GM23338 (cell line): Measurements from ENCODE around the gene NBAS. TPM values are rescaled to one million over a fixed set of nuclear protein-coding genes. Genes with fewer than 3 reads are reported as not detected.
"Not testable (repeated sequence)": the region's sequence is repeated elsewhere in the genome, so short reads cannot be mapped to it uniquely, and the experiment has no call there.

Source experiments
- ATAC-seq: fragments of 200-7000 bp; cut with Tn5 transposase; 3 replicates; pipeline ENCODE4 v1.9.1; 2020
- DNase-seq: peaks from one replicate; pipeline ENCODE4 v3.0.0-alpha.2; 2015; ENCODE audit warnings: low spot score
- H2AFZ ChIP-seq: fragments of 200-600 bp; sonication (generic); 2 replicates; pipeline ENCODE4 v1.8.0; 2016; ENCODE audit warnings: antibody characterized with exemption, mild to moderate bottlenecking, moderate library complexity
- H3F3A ChIP-seq: fragments of 200-600 bp; sonication (generic); replicated peaks from 2 replicates; pipeline ENCODE4 v1.8.0; 2017; ENCODE audit warnings: antibody characterized with exemption, mixed run types, low read depth
- H3K27ac ChIP-seq: fragments of 200-600 bp; sonication (generic); 2 replicates; pipeline ENCODE4 v1.6.1; 2016; ENCODE audit warnings: low read depth
- H3K27me3 ChIP-seq: fragments of 200-600 bp; sonication (generic); 2 replicates; pipeline ENCODE4 v1.8.0; 2016; ENCODE audit warnings: mild to moderate bottlenecking, mixed run types, moderate library complexity; ENCODE audit not compliant: insufficient read depth
- H3K36me3 ChIP-seq: fragments of 200-600 bp; sonication (generic); 2 replicates; pipeline ENCODE4 v1.8.0; 2016; ENCODE audit warnings: mild to moderate bottlenecking; ENCODE audit not compliant: insufficient read depth
- H3K4me1 ChIP-seq: fragments of 200-600 bp; sonication (generic); 2 replicates; pipeline ENCODE4 v1.8.0; 2016; ENCODE audit warnings: mild to moderate bottlenecking, moderate library complexity; ENCODE audit not compliant: insufficient read depth
- H3K4me2 ChIP-seq: fragments of 200-600 bp; sonication (generic); 2 replicates; pipeline ENCODE4 v1.7.1; 2017; ENCODE audit warnings: mixed run types
- H3K4me3 ChIP-seq: fragments of 200-600 bp; sonication (generic); 2 replicates; pipeline ENCODE4 v1.6.1; 2016; ENCODE audit warnings: mixed run types
- H3K79me2 ChIP-seq: fragments of 200-600 bp; sonication (generic); replicated peaks from 2 replicates; pipeline ENCODE4 v1.8.0; 2017; ENCODE audit warnings: mild to moderate bottlenecking; ENCODE audit not compliant: insufficient read depth
- H3K9me2 ChIP-seq: fragments of 200-600 bp; sonication (generic); 2 replicates; pipeline ENCODE4 v1.8.0; 2017; ENCODE audit not compliant: insufficient read depth
- H4K20me1 ChIP-seq: fragments of 200-600 bp; sonication (generic); replicated peaks from 2 replicates; pipeline ENCODE4 v1.8.0; 2017; ENCODE audit warnings: mild to moderate bottlenecking; ENCODE audit not compliant: insufficient read depth
- H3K27ac Mint-ChIP-seq: 2 replicates; pipeline ENCODE4 v1.8.0; 2020; ENCODE audit warnings: inconsistent platforms, mild to moderate bottlenecking, moderate library complexity, mixed read lengths
- H3K27me3 Mint-ChIP-seq: 3 replicates; pipeline ENCODE4 v1.8.0; 2022; ENCODE audit warnings: low read depth, mild to moderate bottlenecking, moderate library complexity, mixed read lengths, inconsistent platforms; ENCODE audit not compliant: insufficient read depth, poor library complexity
- H3K36me3 Mint-ChIP-seq: 3 replicates; pipeline ENCODE4 v1.8.0; 2021; ENCODE audit warnings: low read depth, mild to moderate bottlenecking, inconsistent platforms, moderate library complexity, mixed read lengths
- H3K4me1 Mint-ChIP-seq: 3 replicates; pipeline ENCODE4 v1.8.0; 2020; ENCODE audit warnings: mild to moderate bottlenecking, inconsistent platforms, mixed read lengths
- H3K4me3 Mint-ChIP-seq: 3 replicates; pipeline ENCODE4 v1.8.0; 2021; ENCODE audit warnings: moderate library complexity, mild to moderate bottlenecking, inconsistent platforms, mixed read lengths
- H3K9me3 Mint-ChIP-seq: 3 replicates; pipeline ENCODE4 v1.8.0; 2020; ENCODE audit warnings: moderate library complexity, mild to moderate bottlenecking, inconsistent platforms, mixed read lengths
- JUNB ChIP-seq: IDR thresholded peaks from one replicate; pipeline ENCODE4 v1.6.1; 2016; ENCODE audit warnings: antibody characterized with exemption; ENCODE audit not compliant: unreplicated experiment
- polyA plus RNA-seq: library from polyadenylated mRNA; unstranded; fragments of >200 nt; fragmentation: Nextera tagmentation; extraction: Ambion mirVana; gene quantifications from 2 replicates; pipeline ENCODE4 v1.2.1, GENCODE V29; 2016
- total RNA-seq: library from RNA; depleted of rRNA; stranded (reverse); fragments of >200 nt; shearing (Covaris generic); gene quantifications from 2 replicates; pipeline ENCODE4 v1.2.3, GENCODE V29; 2014
- TF ChIP-seq, protein P1 (sequence below): fragments of 250-450 bp; sonication (Bioruptor Pico); IDR thresholded peaks from 2 replicates; pipeline ENCODE4 v1.5.0; 2020; ENCODE audit warnings: mild to moderate bottlenecking, moderate library complexity
- TF ChIP-seq, protein P2 (sequence below): IDR thresholded peaks from one replicate; pipeline ENCODE4 v1.6.1; 2018; ENCODE audit warnings: antibody characterized with exemption; ENCODE audit not compliant: unreplicated experiment

NBAS gene
- total and polyA plus RNA-seq, 2 experiments from 2014 or later: 24.8 to 38.9 TPM

DNA sequence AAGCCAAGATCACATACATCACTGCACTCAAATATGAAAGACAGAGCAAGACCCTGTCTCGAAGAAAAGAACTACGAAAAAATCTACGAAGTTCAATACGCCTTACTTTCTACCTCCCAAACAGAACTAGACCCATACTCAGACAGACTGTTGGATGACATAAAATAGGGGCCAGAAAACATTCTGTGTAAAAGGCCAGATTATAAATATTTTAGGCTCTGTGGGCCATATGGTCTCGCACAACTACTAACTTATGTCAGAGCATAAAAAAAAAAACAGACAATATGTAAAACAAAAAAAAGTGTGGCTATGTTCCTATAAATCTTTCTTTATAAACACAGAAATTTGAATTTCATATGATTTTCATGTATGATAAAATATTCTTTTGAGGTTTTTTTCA lies 40.8 kb downstream of the NBAS start (continued):
- TF ChIP-seq, protein P1, sequence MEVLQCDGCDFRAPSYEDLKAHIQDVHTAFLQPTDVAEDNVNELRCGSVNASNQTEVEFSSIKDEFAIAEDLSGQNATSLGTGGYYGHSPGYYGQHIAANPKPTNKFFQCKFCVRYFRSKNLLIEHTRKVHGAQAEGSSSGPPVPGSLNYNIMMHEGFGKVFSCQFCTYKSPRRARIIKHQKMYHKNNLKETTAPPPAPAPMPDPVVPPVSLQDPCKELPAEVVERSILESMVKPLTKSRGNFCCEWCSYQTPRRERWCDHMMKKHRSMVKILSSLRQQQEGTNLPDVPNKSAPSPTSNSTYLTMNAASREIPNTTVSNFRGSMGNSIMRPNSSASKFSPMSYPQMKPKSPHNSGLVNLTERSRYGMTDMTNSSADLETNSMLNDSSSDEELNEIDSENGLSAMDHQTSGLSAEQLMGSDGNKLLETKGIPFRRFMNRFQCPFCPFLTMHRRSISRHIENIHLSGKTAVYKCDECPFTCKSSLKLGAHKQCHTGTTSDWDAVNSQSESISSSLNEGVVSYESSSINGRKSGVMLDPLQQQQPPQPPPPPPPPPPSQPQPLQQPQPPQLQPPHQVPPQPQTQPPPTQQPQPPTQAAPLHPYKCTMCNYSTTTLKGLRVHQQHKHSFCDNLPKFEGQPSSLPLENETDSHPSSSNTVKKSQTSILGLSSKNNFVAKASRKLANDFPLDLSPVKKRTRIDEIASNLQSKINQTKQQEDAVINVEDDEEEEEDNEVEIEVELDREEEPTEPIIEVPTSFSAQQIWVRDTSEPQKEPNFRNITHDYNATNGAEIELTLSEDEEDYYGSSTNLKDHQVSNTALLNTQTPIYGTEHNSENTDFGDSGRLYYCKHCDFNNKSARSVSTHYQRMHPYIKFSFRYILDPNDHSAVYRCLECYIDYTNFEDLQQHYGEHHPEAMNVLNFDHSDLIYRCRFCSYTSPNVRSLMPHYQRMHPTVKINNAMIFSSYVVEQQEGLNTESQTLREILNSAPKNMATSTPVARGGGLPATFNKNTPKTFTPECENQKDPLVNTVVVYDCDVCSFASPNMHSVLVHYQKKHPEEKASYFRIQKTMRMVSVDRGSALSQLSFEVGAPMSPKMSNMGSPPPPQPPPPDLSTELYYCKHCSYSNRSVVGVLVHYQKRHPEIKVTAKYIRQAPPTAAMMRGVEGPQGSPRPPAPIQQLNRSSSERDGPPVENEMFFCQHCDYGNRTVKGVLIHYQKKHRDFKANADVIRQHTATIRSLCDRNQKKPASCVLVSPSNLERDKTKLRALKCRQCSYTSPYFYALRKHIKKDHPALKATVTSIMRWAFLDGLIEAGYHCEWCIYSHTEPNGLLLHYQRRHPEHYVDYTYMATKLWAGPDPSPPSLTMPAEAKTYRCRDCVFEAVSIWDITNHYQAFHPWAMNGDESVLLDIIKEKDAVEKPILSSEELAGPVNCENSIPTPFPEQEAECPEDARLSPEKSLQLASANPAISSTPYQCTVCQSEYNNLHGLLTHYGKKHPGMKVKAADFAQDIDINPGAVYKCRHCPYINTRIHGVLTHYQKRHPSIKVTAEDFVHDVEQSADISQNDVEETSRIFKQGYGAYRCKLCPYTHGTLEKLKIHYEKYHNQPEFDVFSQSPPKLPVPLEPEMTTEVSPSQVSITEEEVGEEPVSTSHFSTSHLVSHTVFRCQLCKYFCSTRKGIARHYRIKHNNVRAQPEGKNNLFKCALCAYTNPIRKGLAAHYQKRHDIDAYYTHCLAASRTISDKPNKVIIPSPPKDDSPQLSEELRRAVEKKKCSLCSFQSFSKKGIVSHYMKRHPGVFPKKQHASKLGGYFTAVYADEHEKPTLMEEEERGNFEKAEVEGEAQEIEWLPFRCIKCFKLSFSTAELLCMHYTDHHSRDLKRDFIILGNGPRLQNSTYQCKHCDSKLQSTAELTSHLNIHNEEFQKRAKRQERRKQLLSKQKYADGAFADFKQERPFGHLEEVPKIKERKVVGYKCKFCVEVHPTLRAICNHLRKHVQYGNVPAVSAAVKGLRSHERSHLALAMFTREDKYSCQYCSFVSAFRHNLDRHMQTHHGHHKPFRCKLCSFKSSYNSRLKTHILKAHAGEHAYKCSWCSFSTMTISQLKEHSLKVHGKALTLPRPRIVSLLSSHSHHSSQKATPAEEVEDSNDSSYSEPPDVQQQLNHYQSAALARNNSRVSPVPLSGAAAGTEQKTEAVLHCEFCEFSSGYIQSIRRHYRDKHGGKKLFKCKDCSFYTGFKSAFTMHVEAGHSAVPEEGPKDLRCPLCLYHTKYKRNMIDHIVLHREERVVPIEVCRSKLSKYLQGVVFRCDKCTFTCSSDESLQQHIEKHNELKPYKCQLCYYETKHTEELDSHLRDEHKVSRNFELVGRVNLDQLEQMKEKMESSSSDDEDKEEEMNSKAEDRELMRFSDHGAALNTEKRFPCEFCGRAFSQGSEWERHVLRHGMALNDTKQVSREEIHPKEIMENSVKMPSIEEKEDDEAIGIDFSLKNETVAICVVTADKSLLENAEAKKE (CRISPR knock-in tag): no peak
- TF ChIP-seq, protein P2, sequence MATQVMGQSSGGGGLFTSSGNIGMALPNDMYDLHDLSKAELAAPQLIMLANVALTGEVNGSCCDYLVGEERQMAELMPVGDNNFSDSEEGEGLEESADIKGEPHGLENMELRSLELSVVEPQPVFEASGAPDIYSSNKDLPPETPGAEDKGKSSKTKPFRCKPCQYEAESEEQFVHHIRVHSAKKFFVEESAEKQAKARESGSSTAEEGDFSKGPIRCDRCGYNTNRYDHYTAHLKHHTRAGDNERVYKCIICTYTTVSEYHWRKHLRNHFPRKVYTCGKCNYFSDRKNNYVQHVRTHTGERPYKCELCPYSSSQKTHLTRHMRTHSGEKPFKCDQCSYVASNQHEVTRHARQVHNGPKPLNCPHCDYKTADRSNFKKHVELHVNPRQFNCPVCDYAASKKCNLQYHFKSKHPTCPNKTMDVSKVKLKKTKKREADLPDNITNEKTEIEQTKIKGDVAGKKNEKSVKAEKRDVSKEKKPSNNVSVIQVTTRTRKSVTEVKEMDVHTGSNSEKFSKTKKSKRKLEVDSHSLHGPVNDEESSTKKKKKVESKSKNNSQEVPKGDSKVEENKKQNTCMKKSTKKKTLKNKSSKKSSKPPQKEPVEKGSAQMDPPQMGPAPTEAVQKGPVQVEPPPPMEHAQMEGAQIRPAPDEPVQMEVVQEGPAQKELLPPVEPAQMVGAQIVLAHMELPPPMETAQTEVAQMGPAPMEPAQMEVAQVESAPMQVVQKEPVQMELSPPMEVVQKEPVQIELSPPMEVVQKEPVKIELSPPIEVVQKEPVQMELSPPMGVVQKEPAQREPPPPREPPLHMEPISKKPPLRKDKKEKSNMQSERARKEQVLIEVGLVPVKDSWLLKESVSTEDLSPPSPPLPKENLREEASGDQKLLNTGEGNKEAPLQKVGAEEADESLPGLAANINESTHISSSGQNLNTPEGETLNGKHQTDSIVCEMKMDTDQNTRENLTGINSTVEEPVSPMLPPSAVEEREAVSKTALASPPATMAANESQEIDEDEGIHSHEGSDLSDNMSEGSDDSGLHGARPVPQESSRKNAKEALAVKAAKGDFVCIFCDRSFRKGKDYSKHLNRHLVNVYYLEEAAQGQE: no peak
- TF ChIP-seq JUNB: no peak

DNA sequence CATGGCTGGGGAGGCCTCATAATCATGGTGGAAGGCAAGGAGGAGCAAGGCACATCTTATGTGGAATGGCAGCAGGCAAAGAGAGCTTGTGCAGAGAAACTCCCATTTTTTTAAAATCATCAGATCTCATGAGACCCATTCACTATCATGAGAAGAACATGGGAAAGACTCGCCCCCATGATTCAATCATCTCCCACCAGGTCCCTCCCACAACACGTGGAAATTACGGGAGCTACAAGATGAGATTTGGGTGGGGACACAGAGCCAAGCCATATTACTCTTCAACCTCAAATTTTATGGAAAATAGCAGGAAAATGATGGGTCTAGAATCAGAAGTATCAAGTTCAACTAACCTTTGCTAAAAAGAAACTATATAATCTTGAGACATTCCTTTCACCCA lies 42.4 kb downstream of the NBAS start:
- not testable (repeated sequence) for H3K9me3 Mint-ChIP-seq, H3F3A ChIP-seq, H3K27ac ChIP-seq, H2AFZ ChIP-seq, H3K27me3 Mint-ChIP-seq, H3K36me3 Mint-ChIP-seq, H3K4me1 ChIP-seq, H3K4me1 Mint-ChIP-seq, H3K4me3 ChIP-seq, H4K20me1 ChIP-seq, H3K9me2 ChIP-seq, H3K27me3 ChIP-seq, H3K4me3 Mint-ChIP-seq, ATAC-seq, H3K36me3 ChIP-seq, H3K79me2 ChIP-seq, H3K27ac Mint-ChIP-seq, H3K4me2 ChIP-seq, DNase-seq
